LNCaP clone FGC (cell line): ENCODE results near the gene DDX27.

Experiments
- DNase-seq: peaks from one replicate; pipeline ENCODE4 v3.0.0-alpha.2; 2011; ENCODE audit warnings: low read depth
- H3K4me3 ChIP-seq: 2 replicates; pipeline ENCODE4 v1.5.1; 2011; ENCODE audit warnings: mild to moderate bottlenecking, low read depth, low read length, control low read depth
- TF ChIP-seq, protein P1 (sequence below): IDR thresholded peaks from 2 replicates; pipeline ENCODE4 v1.5.1; 2012; ENCODE audit warnings: mild to moderate bottlenecking; ENCODE audit not compliant: control insufficient read depth, insufficient read depth; ENCODE audit errors: extremely low read depth

Gene DDX27

DNA sequence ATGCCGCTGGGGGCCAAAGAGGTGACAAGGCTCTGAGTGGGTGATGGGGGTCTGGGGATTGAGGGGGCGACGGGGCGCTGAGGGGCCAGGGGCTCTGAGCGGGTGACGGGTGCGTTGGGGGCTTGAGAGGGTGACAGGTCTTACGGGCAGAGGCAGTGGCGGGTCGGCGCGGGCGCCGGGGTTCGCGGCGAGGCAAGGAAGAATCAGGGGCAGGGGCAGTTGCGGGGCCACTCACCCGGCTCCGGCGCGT lies 58.5 kb downstream of the DDX27 start:
- DNase-seq = no peak
- TF ChIP-seq, protein P1, sequence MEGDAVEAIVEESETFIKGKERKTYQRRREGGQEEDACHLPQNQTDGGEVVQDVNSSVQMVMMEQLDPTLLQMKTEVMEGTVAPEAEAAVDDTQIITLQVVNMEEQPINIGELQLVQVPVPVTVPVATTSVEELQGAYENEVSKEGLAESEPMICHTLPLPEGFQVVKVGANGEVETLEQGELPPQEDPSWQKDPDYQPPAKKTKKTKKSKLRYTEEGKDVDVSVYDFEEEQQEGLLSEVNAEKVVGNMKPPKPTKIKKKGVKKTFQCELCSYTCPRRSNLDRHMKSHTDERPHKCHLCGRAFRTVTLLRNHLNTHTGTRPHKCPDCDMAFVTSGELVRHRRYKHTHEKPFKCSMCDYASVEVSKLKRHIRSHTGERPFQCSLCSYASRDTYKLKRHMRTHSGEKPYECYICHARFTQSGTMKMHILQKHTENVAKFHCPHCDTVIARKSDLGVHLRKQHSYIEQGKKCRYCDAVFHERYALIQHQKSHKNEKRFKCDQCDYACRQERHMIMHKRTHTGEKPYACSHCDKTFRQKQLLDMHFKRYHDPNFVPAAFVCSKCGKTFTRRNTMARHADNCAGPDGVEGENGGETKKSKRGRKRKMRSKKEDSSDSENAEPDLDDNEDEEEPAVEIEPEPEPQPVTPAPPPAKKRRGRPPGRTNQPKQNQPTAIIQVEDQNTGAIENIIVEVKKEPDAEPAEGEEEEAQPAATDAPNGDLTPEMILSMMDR = no peak
- H3K4me3 ChIP-seq = peak overlapping the region; percentile 99

DNA sequence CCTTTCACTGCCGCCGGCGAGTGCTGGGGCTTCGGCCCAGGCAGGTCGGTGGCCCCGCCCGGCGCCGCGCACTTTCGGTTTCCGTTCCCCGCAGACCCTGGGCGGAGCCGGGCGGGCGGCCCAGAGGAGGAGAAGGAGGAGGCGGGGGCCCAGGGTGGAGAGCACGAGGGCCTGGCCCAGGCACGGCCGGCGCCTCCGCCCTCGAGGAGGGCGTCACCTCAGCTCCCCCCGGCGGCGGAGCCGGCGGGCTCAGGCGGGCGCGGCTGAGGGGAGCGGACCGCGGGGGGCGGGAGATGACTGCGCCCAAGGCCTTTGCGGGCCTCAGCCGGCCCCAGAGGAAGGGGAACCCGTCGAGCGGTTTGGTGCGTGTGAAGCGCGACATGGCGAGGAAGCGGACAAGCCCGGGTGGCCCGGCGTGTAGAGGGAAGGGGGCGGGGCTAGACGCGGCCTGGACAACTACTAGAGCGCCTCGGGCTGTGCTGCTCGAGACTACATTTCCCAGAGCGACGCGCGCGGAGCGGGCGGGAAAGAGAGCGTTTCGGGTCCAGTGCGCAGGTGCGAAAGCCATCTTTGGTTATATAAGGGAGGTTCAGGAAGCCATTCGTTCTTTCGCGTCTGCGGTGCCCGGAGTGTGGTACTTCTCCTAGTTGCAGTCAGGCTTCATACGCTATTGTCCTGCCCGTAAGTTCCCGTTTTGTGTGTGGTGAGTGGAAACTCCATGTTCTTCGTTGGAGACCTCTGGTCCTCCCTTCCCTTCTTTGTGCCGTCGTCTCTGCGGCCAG lies 59.0 kb downstream of the DDX27 start, which contains the start of gene ZNFX1:
TSS of gene ZNFX1 (minus strand) at position 22 of the 782 bp plus-strand sequence. CDS start 2,218 bp downstream, outside the sequence.
- TF ChIP-seq, protein P1 = no peak
- DNase-seq = peak; percentile 89
- peak within 1 kb of the TSS; percentile 99 for H3K4me3 ChIP-seq

DNA sequence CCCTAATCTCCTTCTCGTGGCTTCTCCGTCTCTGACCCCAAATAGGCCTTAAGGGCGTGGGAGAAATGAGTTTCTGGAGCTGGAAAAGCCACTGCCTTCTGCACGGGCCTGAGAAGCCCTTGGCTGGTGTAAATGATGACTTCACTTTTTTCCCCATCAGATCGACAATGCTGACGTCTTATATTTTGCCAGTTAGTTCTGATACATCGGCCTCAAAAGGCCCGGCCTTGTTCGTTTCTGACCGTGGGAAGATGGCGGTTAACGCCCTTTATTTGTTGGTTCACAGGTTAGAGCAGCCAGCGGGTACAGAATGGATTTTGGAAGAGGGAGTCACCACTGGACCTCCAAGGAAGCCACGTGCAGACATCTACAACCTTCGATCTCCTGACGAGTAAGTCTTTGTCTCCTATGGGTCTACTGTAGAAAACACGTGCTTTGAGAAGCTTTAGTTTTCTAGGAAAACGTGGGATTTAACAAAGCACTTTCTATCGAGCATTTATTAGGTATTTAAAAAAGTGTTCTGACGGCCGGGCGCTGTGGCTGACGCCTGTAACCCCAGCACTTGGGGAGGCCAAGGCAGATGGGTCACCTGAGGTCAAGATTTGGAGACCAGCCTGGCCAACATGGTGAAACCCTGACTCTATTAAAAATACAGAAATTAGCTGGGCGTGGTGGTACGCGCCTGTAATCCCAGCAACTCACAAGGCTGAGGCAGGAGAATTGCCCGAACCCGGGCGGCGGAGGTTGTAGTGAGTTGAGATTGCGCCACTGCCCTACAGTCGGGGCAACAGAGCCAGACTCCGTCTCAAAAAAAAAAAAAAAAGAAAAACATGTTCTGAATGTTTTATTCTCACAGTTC lies 59.8 kb downstream of the DDX27 start:
- TF ChIP-seq, protein P1 = no peak
- DNase-seq = no peak
- peak overlapping the region; percentile 99 for H3K4me3 ChIP-seq

DNA sequence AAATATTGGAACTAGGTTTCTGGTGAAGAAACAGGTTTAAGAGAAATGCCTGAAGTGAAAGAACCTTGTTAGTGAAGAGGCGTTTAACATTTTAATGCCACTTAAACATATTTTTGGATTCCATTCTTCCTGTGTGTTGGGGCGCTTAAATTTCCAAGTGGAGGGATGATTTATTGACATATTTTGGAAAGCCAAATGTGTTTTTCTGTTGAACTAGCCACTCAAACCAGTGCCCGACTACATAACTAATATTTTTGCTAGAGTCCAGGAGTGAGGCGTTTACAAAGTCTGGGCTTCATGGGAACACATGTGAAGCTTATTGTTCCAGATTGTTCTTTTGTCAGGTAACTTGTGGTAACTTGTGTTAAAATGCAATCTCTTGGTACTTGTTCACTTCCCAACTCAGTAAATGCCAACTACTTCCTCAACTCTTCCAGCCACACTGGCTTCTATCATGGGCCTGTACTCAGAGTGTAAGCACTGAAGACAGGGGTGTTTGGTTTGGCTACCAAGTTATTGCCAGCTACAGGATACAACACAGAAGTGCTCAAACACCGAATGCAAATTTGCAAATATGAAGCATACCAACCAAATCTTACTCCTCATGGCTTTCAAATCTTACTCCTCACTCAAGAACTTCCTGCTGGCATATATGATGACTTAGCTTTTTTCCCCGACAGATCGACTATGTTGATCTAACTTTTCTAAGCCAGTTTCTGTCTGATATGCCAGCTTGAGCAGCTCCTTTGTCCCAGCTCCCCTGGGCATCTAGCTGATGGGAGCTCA lies 60.7 kb downstream of the DDX27 start:
- DNase-seq = no peak
- TF ChIP-seq, protein P1 = no peak
- peak overlapping the region; percentile 99 for H3K4me3 ChIP-seq

DNA sequence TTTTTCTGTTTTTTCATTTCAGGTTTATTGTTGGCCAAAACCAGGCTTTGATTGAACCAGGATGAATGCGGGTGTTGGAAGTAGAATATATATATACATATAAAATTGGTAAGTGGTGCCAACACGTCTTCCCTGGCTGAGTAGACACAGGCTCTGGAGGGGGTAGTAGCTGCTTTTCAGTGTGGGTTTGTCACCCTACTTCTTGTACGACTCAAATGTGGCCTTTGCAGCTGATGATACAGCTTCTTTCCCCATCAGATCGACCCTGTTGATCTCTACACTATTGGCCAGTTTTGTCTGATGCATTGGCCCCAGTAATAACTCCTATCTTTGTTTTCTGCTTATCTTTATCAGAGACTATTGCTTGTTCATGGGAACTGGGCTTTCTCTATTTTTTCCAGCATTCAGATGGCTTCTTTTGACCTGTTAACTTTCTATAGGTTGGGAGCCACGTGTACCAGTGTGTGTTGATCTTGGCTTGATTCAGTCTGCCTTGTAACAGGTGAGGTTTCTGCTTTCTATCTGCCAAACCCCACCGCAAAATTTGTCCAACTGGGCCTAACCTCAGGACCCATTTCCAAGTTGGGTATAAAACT lies 61.3 kb downstream of the DDX27 start:
- DNase-seq = no peak
- H3K4me3 ChIP-seq = peak overlapping the region; percentile 99
- TF ChIP-seq, protein P1 = no peak
